Measurements from ENCODE around the gene RUNX1. TPM values are rescaled to one million over a fixed set of nuclear protein-coding genes. Genes with fewer than 3 reads are reported as not detected.

Gene RUNX1
- polyA plus RNA-seq, 1 of the 3 experiments (the other 2 are of a cell fraction): 17.1 TPM

GRCh38 chr21:34843562-34843961 is 205.5 kb downstream of the RUNX1 start:
- Histone ChIP-seq H3K4me3 (ENCODE audit: low read depth in 2 of 2, low read length in 1 of 2) (no peak overlapping the region), H3K36me3 (replicated peaks in 1 of 2; ENCODE audit: control insufficient read depth in 1 of 2, insufficient read depth in 2 of 2, low read length in 1 of 2) (peaks cover 16 to 58% of the 10 kb centered on the region in 2 experiments), H3K4me2 (no peak overlapping the region), H3F3A (replicated peaks; ENCODE audit: insufficient read depth) (peaks cover 15% of the 10 kb centered on the region), H3K79me2 (ENCODE audit: insufficient read depth) (peaks cover 88% of the 10 kb centered on the region), H3K4me1 (ENCODE audit: control insufficient read depth in 1 of 2, insufficient read depth in 2 of 2, low read depth in 1 of 2, low read length in 1 of 2) (peaks cover 0 to 16% of the 10 kb centered on the region in 2 experiments), H3K27ac (ENCODE audit: low read depth in 2 of 2, low read length in 1 of 2) (no peak overlapping the region), H2AFZ (ENCODE audit: low read depth) (no peak overlapping the region), H4K20me1 (ENCODE audit: insufficient read depth) (peaks cover 90% of the 10 kb centered on the region), H3K9me2 (no peaks in the 10 kb centered on the region), H3K27me3 (ENCODE audit: insufficient read depth) (no peaks in the 10 kb centered on the region), H3K9ac (no peak overlapping the region), H3K9me3 (no peaks in the 10 kb centered on the region)
- TF ChIP-seq RFX5 (IDR thresholded peaks at IDR 0.05; ENCODE audit: low read length) (no peak), GABPA (IDR thresholded peaks at IDR 0.05; ENCODE audit: low read depth) (no peak), TCF12 (IDR thresholded peaks at IDR 0.05) (no peak), GATA2 (CRISPR knock-in tag; IDR thresholded peaks at IDR 0.05) (no peak), EZH2phosphoT487 (IDR thresholded peaks at IDR 0.05; ENCODE audit: borderline replicate concordance, low read depth) (no peak), USF1 (IDR thresholded peaks at IDR 0.05; ENCODE audit: borderline replicate concordance, low read depth) (no peak), REST (IDR thresholded peaks at IDR 0.05; ENCODE audit: low read depth, low read length) (no peak), ELF1 (IDR thresholded peaks at IDR 0.05) (no peak)
- DNase-seq: no peak
- POLR2A ChIA-PET: no interaction called here
- 96% methylated on average over 5 of the region's 9 CpGs for WGBS (ENCODE audit: low lambda C conversion rate)
- CTCF ChIA-PET: no interaction called here

GRCh38 chr21:34841154-34841553 is 207.9 kb downstream of the RUNX1 start:
- Histone ChIP-seq H3K9me3 (no peaks in the 10 kb centered on the region), H3K4me1 (ENCODE audit: control insufficient read depth in 1 of 2, insufficient read depth in 2 of 2, low read depth in 1 of 2, low read length in 1 of 2) (peaks cover 6 to 21% of the 10 kb centered on the region in 2 experiments; a peak in 3 of 4 replicates), H3K27ac (ENCODE audit: low read depth in 2 of 2, low read length in 1 of 2) (no peak overlapping the region), H3F3A (replicated peaks; ENCODE audit: insufficient read depth) (peaks cover 28% of the 10 kb centered on the region), H3K9me2 (no peaks in the 10 kb centered on the region), H3K79me2 (ENCODE audit: insufficient read depth) (peaks cover 72% of the 10 kb centered on the region), H4K20me1 (ENCODE audit: insufficient read depth) (peaks cover 81% of the 10 kb centered on the region), H3K27me3 (ENCODE audit: insufficient read depth) (no peaks in the 10 kb centered on the region), H3K4me3 (ENCODE audit: low read depth in 2 of 2, low read length in 1 of 2) (no peak overlapping the region), H3K36me3 (replicated peaks in 1 of 2; ENCODE audit: control insufficient read depth in 1 of 2, insufficient read depth in 2 of 2, low read length in 1 of 2) (peaks cover 16 to 57% of the 10 kb centered on the region in 2 experiments), H3K9ac (no peak overlapping the region), H2AFZ (ENCODE audit: low read depth) (no peak overlapping the region), H3K4me2 (no peak overlapping the region)
- no peak for DNase-seq
- ChIA-PET CTCF (interaction anchor here (1.4 kb wide), 2 partner anchors 11 to 16 kb away, joined by 3 to 5 read pairs; no protein-coding TSS in a partner anchor), POLR2A (no interaction called here)
- WGBS (ENCODE audit: low lambda C conversion rate): 100% methylated on average over 1 of the region's 4 CpGs
- TF ChIP-seq PBX3 (IDR thresholded peaks at IDR 0.05) (no peak), MXI1 (IDR thresholded peaks at IDR 0.05; ENCODE audit: low read depth, low read length) (no peak), SMC3 (IDR thresholded peaks at IDR 0.05; ENCODE audit: low read depth, low read length) (no peak), ZBTB33 (IDR thresholded peaks at IDR 0.05; ENCODE audit: borderline replicate concordance, low read depth) (no peak)
